Mesenteric fat pad (tissue), 1 donor: ENCODE measurements around the gene PRPH2. TPM values are rescaled to one million over a fixed set of nuclear protein-coding genes. Genes with fewer than 3 reads are reported as not detected.

ENCODE experiments used
- DNase-seq: peaks from one replicate; pipeline ENCODE4 v3.0.0-alpha.2; 2020; ENCODE audit warnings: low spot score
- long read RNA-seq: library from polyadenylated mRNA; unstranded; transcript quantifications from one replicate; pipeline ENCODE4 v2.0.0, GENCODE V29; 2020
- total RNA-seq: library from RNA; stranded (reverse); fragmentation: NEBNext Ultra II Directional; extraction: Animal tissue kit (Norgen Biotek cat#: 25700); gene quantifications from one replicate; pipeline ENCODE4 v1.2.1, GENCODE V29; 2021
- donor health status: DM: yes; HTN: yes; CAD: no.

PRPH2 gene, protein sequence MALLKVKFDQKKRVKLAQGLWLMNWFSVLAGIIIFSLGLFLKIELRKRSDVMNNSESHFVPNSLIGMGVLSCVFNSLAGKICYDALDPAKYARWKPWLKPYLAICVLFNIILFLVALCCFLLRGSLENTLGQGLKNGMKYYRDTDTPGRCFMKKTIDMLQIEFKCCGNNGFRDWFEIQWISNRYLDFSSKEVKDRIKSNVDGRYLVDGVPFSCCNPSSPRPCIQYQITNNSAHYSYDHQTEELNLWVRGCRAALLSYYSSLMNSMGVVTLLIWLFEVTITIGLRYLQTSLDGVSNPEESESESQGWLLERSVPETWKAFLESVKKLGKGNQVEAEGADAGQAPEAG
- 1.4 TPM for total RNA-seq
- long read RNA-seq, partial matches to known transcripts, result 2 of 5 reads
- long read RNA-seq, other reads (novel, unspliced or antisense), result 3 of 5 reads

DNA sequence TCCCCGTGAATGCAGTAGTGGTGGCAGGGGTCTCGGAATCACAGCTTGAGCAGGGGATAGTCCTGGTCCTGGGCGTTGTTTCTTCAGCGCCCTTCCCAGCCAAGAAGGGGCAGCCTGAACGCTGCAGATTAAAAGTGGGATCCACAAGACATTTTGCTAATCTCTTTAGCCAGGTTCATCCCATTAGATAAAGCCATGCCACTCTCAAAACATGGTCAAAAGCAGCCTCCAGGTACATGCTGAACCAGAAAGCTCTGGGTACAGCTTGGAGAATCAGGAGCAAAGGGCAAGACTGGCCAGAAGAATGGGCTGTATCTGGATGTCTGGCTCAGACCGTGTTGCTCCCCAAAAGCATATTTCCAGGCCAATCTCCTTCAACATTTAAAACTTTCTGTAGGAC, at the start of gene PRPH2:
Gene PRPH2, minus strand, starts transcription at position 101 of the 400 bp plus-strand sequence. CDS start 263 bp downstream, outside the sequence.
- no peak for DNase-seq

DNA sequence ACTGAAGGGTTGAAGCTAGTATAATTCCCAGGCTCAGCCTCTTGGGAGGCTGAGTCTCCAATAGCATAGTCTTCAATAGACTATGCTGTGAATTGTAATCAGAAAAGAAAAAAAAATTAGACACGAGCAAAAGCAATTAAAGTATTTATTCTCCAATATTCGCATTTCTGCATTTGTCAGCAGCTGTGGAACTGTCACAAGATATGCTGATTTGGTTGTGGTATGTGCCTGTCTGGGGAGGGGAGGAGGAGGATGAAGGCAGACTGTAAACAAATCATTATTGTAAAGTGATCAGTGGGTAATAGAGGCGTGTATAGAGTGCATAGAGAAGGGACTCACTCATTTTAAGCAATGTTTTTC, 49.3 kb upstream of the PRPH2 start:
- DNase-seq, result no peak

DNA sequence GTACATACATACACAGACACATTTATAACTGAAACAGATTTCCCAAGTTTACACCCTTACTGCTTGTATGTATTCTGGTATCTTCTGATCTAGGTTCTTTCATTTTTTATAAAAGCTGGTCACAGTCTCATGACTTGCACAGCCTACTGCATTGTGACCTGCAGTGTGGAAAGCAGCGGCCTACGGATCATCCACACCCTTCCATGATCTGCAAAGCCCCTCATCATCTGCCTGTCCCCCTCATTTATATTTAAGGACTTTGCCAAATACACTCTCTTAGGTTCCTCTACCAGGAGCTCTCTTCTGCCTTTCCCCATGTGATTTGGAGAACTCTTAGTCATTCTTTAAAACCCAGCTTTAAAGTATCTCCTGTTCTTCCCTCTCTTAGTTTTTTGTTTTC, 47.4 kb upstream of the PRPH2 start:
- DNase-seq, result no peak

DNA sequence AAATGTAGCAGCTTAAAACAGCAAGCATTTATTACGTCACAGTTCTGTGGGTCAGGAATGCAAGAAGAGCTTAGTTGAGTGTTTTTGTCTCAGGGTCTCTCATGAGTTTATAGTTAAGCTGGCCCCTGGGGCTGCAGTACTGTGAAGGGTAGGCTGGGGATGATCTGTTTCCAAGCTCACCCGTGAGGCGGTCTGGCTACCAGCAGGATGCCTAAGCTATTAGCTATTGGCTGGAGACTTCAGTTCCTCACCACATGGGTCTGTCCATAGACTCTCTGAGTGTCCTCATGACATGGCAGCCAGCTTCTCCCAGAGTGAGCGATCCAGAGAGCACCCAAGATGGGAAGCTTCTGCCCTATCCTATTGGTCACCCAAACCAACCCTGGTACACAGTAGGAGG, 46.7 kb upstream of the PRPH2 start:
- no peak for DNase-seq

DNA sequence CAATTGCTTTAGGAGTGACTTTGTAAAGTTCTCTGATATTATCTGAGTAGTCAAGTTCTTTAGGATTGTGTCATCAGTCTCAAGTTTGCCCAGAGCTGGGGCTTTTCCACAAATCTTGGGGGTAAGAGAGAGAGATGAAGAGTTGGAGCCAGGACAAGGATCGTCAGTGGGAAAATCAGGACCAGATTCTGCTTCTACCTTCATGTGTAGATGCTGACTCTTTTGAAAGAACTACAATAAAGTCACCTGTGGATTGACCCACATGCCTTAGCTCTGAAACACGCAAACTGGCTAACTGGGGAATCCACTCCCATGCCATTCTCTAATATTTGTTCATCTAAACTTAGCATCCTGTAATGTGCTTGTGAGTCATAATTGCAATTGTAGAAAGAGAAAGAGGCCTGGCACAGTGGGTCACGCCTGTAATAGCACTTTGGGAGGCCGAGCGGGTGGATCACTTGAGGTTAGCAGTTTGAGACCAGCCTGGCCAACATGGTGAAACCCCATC, 43.8 kb upstream of the PRPH2 start:
- no peak for DNase-seq

DNA sequence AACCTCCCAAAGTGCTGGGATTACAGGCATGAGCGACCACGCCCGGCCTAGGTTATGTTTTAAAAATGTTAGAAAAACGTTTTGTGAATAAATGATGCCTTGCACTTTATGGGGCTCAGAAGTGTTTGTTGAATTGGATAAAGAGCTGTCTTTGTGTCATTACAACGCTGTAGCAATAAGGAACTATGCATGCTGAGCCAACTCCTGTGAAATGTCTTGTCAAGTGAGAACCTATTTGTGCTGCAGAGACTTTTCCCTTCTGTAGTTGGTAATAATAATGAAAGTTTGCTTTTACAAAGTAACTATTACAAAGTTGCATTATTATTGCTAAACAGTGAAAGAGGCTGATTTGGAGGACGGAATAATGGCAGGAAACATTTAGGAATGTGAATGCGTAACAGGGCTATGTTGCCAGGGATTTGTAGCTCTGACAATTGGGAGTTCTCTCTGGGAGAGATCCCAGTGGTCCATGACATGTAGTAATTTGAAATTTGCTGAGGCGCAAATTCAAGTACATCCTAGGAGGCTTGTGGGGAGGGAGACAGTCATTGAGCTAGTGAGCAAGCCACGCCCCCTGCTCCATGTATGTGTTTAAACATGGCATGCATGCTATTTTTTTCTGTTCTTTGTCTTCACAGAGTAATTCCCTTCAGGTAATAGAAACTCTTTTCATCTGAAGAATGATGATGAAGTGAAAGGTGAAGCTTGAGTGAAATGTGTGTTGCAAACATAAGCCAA, 42.7 kb upstream of the PRPH2 start:
- DNase-seq, result no peak

DNA sequence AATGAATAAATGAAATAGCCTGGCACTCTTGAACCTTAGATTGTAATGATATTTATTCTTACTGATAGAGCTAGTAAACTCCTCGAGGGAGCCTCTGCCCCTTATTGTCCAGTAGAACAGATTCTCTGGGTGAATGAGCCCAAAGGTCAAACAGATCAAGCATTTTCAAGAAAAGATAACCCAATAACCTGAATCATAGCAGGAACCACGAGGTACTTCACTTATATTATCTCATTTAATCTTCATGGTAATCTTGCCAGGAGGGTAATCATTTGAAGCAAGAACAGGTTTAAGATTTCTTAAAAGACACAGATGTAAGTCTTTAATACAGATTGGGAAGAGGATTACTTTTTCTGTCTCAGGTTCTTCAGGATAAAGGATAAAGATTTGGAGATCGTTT, 40.6 kb upstream of the PRPH2 start:
- DNase-seq, result no peak

DNA sequence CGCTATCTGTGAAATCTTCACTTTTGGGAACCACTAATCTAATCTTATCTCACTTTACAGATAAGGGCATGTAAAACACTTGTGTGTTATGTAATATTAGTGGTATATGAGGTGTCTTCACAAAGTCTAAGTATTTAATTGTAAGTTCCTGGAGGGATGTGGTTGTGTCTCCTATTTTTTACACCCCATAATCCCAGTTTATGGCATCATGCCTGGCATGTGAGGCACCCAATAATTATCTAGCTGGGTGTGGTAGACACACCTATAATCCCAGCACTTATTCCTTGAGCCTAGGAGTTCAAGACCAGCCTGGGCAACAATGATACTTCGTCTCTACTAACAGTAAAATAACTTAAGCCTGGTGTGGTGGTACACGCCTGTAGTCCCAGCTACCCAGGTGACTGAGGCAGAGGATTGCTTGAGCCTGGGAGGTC, 40.0 kb upstream of the PRPH2 start:
- no peak for DNase-seq

DNA sequence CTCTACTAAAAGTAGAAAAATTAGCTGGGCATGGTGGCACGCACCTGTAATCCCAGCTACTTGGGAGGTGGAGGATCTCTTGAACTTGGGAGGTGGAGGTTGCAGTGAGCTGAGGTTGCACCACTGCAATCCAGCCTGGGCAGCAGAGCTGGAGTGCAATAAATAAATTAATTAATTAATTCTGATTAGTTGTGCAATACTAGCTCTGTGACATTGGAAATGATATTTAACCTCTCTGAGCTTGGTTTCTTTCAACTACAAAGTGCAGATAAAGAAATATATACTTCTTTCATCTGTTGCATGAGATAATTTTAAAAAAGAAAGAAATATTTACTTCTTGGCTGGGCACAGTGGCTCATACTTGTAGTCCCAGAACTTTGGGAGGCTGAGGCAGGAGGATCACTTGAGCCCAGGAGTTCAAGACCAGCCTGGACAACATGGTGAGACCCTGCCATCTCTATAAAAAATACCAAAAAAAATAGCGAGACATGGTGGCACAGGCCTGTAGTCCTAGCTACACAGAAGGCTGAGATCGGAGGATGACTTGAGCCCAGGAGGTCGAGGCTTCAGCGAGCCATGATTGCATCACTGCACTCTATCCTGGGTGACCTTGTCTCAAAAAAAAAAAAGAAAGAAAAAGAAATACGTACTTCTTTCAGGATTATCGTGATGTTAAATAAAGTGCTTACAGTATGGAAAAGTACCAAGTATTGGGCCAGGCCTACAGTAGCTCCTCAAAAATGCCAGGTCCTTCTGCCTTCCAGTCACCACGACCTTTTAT, 39.1 kb upstream of the PRPH2 start:
- no peak for DNase-seq

DNA sequence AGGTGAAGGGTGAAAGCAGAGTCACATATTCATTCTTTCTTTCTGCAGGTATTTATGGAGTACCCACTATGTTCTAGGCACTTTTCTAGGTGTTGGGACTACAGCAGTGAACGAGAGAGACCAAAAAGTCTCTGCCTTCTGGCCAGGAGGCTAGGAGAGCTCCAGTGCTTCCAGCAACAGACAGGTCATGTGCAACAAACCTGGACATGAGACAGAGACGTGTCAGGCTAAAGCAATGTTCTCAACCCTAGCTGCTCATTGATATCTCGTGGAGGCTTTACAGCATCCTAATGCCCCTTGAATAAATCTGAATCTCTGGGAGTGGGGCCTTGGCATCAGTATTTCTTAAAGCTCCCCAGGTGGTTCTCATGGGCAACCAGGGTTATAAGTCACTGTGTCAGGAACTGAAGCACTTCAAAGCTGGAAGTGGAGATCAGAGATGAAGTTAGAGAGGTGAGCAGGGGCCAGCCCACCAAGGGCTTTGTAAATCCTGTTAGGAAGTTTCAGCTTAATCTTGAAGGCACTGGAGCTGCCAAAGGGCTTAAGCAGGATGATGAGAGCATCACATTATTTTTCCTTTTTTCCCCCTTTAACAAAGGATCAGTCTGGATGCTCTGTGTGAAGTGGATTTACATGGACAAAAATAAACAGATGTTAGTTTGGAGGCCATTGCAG, 36.5 kb upstream of the PRPH2 start:
- no peak for DNase-seq

DNA sequence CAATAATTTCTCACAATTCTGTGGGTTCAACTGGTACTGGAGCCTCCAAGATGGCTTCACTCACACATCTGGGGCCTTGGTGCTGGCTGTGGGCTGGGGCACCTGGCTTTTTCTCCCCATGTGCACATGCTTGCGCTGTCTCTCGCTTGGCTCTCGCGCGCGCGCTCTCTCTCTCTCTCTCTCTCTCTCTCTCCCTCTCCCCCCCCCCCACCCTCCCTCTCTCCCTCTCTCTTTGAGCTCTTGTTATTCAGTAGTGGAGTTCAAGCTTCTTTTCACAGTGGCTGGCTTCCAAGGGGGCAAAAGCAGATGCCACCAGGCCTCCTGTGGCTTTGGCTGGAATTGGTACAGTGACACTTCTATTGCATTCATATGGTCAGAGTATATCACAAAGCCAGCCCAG, 34.3 kb upstream of the PRPH2 start:
- DNase-seq, result no peak

DNA sequence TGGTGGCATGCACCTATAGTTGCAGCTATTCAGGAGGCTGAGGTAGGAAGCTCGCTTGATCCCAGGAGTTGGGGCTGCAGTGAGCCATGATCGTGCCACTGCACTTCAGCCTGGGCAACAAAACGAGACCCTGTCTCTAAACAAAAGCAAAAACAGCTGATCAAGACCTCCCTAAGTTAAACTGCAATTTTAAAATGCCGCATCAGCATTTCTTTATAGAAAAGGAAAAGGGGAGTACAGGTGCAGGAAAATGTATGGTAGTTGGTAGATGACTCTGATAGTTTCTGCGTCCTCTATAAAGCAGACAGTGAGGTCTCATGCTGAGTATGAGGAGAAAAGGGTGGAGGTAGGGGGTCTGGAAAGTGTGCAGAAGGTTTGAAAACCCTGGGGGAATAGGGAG, 32.4 kb upstream of the PRPH2 start:
- no peak for DNase-seq

DNA sequence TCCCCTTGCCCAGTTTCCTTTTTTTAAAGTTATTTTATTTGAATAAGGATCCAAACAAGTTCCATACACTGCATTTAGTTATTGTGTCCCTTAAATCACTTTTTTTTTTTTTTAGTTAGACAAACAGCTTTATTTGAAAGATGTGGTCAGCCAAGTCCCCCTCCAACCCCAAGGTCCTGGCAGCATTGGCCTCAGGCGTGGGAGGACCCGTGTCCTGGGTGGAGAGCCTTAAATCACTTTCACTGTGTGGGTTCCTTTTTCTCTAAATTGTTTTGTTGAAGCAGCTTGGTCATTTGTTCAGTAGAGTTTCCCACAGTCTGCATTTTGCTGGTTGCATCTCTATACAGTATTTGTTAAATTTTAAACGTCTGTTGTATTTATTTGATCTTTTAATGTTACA, 28.7 kb upstream of the PRPH2 start:
- DNase-seq, result no peak

DNA sequence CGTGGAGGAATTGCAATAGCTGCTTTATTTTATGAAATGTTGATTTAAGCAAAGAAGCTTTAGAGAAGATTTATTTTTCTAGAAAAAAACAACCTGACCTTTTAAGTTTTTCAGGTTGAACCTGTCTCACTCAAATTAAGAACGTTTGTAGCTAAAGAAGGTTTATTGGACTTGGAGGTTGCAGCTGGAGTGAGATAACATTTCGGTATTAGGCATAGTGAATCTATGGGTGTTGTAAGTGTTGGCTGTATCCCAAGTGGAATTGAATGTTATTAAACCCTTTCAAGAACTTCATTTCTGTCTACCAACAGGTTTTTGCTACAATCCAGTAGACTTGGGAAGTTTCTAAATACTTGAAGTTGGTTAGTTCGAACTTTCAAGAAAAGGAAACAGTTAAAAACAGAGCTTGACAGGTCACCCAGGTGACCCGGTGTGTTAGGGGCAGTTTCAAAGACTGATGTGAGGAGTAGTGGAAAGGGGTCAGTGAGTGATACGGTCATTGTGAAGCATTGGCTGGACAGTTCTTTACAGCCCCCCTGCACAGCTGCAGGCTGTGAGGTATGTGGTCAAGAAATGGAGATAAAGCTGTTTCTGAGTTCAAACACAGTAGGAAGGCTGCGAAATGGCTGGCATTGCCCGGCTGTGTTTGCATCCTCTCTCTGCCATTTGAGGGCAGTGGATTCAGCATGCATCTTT, 26.0 kb upstream of the PRPH2 start:
- no peak for DNase-seq

DNA sequence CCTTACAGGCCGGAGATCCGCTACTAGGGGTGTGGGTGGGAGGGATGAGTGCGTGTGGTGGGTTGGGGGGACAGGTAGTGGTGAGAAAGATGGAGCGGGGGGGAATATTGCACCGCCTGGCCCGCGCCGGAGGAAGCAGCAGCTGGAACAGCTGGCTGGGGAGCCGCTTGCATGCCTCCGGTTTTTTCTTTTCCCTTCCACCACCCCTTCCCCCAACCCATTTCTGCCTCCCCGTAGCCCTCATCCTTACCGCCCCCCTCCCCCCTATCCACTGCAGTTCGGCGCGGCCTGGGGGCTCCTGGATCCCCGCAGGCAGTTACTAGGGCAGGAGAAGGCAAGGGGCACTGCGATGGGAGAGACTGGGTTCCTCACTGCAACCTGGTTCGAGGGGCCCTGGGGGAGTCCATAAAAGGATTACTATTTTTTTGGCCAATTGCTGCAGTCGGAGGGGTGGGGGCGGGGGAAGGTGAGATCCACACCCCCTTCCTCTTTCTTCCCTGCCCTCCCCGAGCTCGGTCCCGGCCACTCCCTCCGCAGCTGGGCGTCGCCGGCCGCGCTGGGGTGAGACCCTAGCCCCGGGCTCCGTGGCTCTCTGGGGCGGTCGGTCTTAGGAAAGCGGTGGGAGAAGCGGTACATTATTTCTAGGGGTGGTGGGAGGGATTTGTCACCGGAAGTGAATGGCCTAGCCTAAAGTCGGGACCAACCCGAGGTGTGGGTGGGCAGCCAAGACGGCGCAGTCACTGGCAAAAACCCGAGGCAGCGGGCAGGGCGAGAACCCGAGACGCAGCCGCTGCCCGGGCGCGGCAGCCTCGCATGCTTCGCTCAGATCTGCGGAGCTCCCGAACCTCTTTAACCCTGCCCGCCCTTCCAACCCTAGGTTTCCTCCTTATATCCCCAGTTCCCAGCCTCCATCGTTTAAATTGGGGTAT, 24.3 kb upstream of the PRPH2 start:
- DNase-seq, result peak; percentile 94

DNA sequence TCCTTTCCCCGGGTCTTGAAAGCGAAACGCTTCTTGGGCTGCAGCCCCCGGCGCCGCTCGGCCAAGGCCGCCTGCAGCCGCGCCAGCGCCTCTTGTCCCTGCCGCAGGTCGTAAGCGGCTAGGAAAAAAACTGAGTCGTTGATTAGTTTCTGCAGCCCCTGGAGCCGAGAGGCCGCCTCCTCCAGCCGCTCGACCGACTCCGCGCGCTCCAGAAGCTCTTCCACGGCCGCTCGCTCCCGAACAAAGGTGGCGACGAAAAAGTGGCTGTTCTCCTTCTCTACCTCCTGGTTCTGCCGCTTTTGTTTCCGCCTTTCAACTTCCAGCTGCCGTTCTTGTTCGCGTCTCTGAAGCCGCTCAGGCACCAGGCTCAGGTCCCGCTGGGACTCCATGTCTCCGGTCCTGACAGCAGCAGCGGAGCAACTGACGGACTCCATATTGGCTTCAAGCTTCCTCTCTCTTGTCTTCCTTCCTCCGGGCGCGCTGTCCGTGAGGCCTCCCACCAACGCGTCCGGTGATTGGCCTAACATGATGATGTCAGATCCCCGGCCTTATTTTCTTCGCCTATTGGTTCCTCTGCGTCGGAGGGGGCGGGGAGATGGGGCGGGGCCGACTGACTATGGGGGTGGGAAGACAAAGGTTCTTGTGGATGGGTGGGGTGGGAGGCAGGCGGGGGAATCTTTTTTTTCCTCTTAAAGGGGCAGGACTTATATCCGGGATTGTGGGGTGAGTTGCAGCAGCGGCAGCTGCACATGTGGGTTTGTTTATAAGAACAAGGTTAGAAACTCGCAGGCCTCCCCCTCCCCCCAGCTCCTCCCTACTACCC, 23.5 kb upstream of the PRPH2 start, which contains the start of gene TBCC:
Gene TBCC, minus strand, starts transcription at position 464 of the 823 bp plus-strand sequence. Its CDS starts 30 bp downstream, at position 434.
- DNase-seq, result peak; percentile 96

DNA sequence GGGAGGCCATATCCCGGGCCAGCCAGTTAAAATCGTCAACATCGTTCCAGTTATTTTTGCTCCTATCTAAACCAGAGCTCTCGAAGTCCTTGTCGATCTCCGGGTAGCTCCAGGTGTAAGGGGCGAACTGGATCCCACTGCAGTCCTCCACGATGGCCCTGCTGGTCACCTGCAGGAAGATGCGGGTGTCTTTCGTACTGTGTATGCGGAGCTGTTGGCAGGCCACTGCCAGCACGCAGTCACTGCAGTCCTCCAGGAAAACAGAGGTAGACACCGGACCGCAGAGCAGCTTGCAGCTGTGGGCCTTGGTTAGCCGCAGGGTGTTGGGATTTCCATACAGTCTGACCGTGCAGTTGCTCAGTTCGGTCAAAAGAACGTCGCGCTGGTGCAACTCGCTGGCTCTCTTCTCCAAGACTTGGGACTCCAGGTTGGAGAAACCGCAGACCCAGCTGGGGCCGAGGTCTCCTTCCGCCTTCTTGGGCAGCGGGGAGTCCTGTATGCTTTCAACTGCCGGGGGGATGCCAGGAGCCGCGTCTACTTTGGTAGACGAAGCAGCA, 22.8 kb upstream of the PRPH2 start:
- no peak for DNase-seq

DNA sequence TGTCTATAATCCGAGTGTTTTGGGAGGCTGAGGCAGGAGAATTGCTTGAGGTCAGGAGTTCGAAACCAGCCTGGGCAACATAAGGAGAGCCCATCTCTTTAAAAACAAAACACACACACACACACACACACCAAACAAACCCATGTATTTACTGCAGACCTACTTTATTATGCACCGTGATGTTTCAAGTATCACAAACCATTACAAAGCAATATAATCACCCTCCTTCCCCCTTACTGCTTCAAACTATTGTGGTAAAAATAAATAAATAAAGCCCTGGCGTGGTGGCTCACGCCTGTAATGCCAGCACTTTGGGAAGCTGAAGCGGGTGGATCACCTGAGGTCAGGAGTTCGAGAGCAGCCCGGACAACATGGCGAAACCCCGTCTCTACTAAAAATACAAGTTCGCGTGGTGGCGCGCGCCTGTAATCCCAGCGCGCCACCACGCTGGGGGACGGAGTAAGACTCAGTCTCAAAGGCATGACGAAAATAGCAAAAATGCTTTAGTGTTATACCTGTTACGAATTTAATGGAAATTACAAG, 22.0 kb upstream of the PRPH2 start:
- DNase-seq, result no peak
